WERI-Rb-1 (cell line): ENCODE measurements around the gene STIM1.

ENCODE experiments used
- DNase-seq: peaks from one replicate; pipeline ENCODE4 v3.0.0-alpha.2; 2020
- H3K27ac ChIP-seq: fragments of 250-450 bp; sonication (Bioruptor Pico); 2 replicates; pipeline ENCODE4 v1.5.1; 2020; ENCODE audit warnings: mild to moderate bottlenecking, moderate library complexity
- H3K27me3 ChIP-seq: fragments of 250-450 bp; sonication (Bioruptor Pico); 2 replicates; pipeline ENCODE4 v1.5.1; 2021; ENCODE audit warnings: mild to moderate bottlenecking, low read depth, moderate library complexity; ENCODE audit not compliant: insufficient read depth, severe bottlenecking
- H3K36me3 ChIP-seq: fragments of 250-450 bp; sonication (Bioruptor Pico); 2 replicates; pipeline ENCODE4 v1.5.1; 2020; ENCODE audit warnings: mild to moderate bottlenecking, moderate library complexity
- H3K4me3 ChIP-seq: 2 replicates; pipeline ENCODE4 v1.5.1; 2011; ENCODE audit warnings: low read depth, mild to moderate bottlenecking, control low read depth, low read length
- H3K9me3 ChIP-seq: fragments of 250-450 bp; sonication (Bioruptor Pico); 2 replicates; pipeline ENCODE4 v1.5.1; 2021; ENCODE audit warnings: mild to moderate bottlenecking, moderate library complexity; ENCODE audit not compliant: severe bottlenecking
- CTCF ChIP-seq: IDR thresholded peaks from 2 replicates; pipeline ENCODE4 v1.5.1; 2011; ENCODE audit warnings: low read depth, mild to moderate bottlenecking, control low read depth, inconsistent platforms, low read length

The STIM1 gene

GRCh38 chr11:3854977-3855807 lies at the start of gene STIM1:
Gene STIM1 (plus strand): TSS chr11:3855664. CDS start chr11:3856271, 607 bp downstream.
- DNase-seq, result peak; percentile 95

GRCh38 chr11:3807909-3808860 lies 47.3 kb upstream of the STIM1 start, which contains the start of gene PGAP2:
Gene PGAP2 (plus strand): TSS chr11:3808560. CDS start chr11:3811260, 2,700 bp downstream.
- no peaks in the 10 kb centered on the region for H3K36me3 ChIP-seq
- H3K9me3 ChIP-seq, result no peaks in the 10 kb centered on the region
- H3K27me3 ChIP-seq, result no peaks in the 10 kb centered on the region
- H3K4me3 ChIP-seq, result peak within 1 kb of the TSS; percentile 90
- peak; percentile 75 for DNase-seq
- TF ChIP-seq CTCF, result peak; percentile 84
- H3K27ac ChIP-seq, result peak within 1 kb of the TSS; percentile 57

More at GRCh38 chr11:3854977-3855807, at the start of gene STIM1:
- Histone ChIP-seq H3K27ac (peak within 1 kb of the TSS; percentile 89), H3K9me3 (no peaks in the 10 kb centered on the region), H3K4me3 (peak within 1 kb of the TSS; percentile 81), H3K27me3 (no peaks in the 10 kb centered on the region), H3K36me3 (no peaks in the 10 kb centered on the region)
- TF ChIP-seq CTCF, result peak; percentile 84

GRCh38 chr11:3808861-3809623 lies 46.4 kb upstream of the STIM1 start:
- H3K27me3 ChIP-seq, result no peaks in the 10 kb centered on the region
- no peaks in the 10 kb centered on the region for H3K36me3 ChIP-seq
- peak overlapping the region; percentile 90 for H3K4me3 ChIP-seq
- H3K27ac ChIP-seq, result peak overlapping the region; percentile 57; the same call in 1 of the 2 replicates
- peak; percentile 61 for DNase-seq
- TF ChIP-seq CTCF, result peak; percentile 61
- H3K9me3 ChIP-seq, result no peaks in the 10 kb centered on the region

- H3K9me3 ChIP-seq, result no peaks in the 10 kb centered on the region
- H3K4me3 ChIP-seq, result no peak overlapping the region
- H3K27ac ChIP-seq, result no peak overlapping the region
- DNase-seq, result no peak
- TF ChIP-seq CTCF, result no peak
- H3K27me3 ChIP-seq, result no peaks in the 10 kb centered on the region
- H3K36me3 ChIP-seq, result no peaks in the 10 kb centered on the region
These were observed 45.9 kb upstream of the STIM1 start for GRCh38 chr11:3809624-3809928.

GRCh38 chr11:3810446-3810845 lies 45.0 kb upstream of the STIM1 start:
- no peak for TF ChIP-seq CTCF

More at GRCh38 chr11:3810446-3810845, 45.0 kb upstream of the STIM1 start:
- H3K27ac ChIP-seq, result no peak overlapping the region
- no peaks in the 10 kb centered on the region for H3K9me3 ChIP-seq
- no peak overlapping the region for H3K4me3 ChIP-seq
- H3K27me3 ChIP-seq, result no peaks in the 10 kb centered on the region
- DNase-seq, result no peak
- H3K36me3 ChIP-seq, result no peaks in the 10 kb centered on the region
